ENCODE data around the gene COPS4.
A peak's percentile ranks its signal among the peaks of the same experiment; 100 is the strongest.
"Not testable (repeated sequence)": the region's sequence is repeated elsewhere in the genome, so short reads cannot be mapped to it uniquely, and the experiment has no call there.

The COPS4 gene

DNA sequence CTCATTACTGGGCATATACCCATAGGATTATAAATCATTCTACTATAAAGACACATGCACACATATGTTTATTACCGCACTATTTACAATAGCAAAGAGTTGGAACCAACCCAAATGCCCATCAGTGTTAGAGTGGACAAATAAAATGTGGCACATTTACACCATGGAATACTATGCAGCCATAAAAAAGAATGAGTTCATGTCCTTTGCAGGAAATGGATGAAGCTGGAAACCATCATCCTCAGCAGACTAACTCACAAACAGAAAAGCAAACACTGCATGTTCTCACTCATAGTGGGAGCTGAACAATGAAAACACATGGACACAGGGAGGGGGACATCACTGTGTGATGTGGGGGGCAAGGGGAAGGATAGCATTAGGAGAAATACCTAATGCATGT is 11.4 kb upstream of the COPS4 start:
- DNase-seq (ENCODE audit: low read depth in 2 of 2), result not testable (repeated sequence)

GRCh38 chr4:83024233-83024632 is 10.8 kb upstream of the COPS4 start:
- DNase-seq (ENCODE audit: low read depth in 2 of 2), result no peak

DNA sequence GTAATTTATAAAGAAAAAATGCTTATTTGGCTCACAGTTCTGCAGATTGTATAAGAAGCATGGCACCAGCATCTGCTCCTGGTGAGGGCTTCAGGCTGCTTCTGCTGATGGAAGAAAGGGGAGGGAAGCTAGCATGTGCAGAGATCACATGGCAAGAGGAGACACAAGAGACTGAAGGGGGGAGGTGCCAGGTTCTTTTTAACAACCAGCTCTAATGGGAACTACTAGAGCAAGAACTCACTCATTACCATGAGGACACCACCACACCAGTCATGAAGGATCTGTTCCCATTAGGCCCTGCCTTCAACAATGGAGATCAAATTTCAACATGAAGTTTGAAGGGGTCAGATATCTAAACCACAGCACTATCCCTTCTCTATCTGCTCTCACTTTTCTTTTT is 9.4 kb upstream of the COPS4 start:
- no peak for DNase-seq (ENCODE audit: low read depth in 2 of 2)

DNA sequence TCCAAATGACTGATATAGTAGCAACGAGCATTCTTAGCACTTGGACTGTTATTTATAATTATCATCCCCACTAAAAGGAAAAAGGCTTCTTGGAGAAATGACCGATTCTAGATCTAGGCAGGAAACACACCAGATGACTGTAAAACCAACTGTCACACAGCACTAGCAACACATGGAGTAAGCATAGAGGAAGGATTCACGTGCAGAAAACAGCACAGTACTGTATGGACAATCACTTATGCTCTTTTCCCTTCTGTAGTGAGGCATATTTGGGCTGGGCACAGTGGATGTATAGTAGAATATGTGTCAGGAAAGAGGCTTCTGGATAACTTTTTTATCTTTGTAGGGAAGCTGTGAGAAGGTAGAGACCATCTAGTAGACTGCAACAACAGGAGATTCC is 6.0 kb upstream of the COPS4 start:
- DNase-seq (ENCODE audit: low read depth in 2 of 2), result no peak

- no peak for DNase-seq (ENCODE audit: low read depth in 2 of 2)
Observed at GRCh38 chr4:83029688-83030087, 5.3 kb upstream of the COPS4 start.

GRCh38 chr4:83036991-83037665 is 2.1 kb downstream of the COPS4 start:
- DNase-seq (ENCODE audit: low read depth in 2 of 2), result no peak

GRCh38 chr4:83040269-83040668 is 5.3 kb downstream of the COPS4 start:
- DNase-seq (ENCODE audit: low read depth in 2 of 2), result no peak

GRCh38 chr4:83043157-83043556 is 8.2 kb downstream of the COPS4 start:
- not testable (repeated sequence) for DNase-seq (ENCODE audit: low read depth in 2 of 2)

GRCh38 chr4:83043801-83044407 is 8.9 kb downstream of the COPS4 start:
- no peak for DNase-seq (ENCODE audit: low read depth in 2 of 2)

DNA sequence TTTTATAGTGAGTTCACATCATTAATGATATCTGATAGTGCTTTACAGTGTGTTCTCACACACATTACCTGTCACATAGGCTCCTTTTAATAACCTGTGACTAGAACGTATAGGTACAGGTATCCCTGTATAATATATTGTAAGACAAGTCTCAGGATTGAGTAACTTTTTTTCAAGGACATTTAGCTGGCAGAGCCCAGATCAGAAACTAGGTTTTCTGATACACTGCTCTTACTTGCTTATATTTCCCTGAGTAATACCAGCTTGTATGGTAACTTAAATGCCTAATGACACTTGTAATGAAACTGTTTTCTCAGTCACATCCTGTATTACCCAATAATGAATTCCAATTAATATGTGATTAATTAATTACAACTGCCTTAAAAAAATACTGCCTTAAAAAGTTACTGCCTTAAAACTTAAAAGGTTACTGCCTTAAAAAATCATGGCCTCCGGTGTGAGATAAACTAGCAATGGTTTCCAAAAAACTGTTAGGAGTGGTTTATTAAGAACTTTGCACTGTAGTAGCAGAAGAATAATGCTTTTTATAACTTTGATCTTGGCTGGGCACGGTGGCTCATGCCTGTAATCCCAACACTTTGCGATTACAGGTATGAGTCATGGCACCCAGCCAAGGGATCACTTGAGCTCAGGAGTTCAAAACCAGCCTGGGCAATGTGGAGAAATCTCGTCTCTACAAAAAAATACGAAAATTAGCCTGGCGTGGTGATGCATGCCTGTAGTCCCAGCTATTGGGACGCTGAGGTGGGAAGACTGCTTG is 11.9 kb downstream of the COPS4 start:
- no peak for DNase-seq (ENCODE audit: low read depth in 2 of 2)

GRCh38 chr4:83048781-83049180 is 13.8 kb downstream of the COPS4 start:
- not testable (repeated sequence) for DNase-seq (ENCODE audit: low read depth in 2 of 2)

DNA sequence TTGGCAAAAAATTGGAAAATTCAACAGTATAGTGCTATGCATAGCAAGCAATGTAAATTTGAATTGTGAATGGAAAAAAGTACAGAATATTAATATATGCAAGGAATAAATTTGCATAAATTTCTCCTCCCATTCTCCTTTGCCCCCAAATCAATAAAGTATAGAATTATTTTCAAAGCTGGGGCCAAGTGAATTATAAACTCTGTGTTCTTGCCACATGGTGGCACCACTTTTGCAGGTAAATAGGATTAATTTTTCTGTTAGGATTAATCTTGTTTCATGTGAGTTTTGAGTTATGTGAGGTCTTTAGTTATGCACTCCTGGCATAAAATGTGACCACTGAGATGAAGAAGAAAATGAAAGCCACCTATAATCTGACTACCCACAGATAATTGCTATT is 19.9 kb downstream of the COPS4 start:
- no peak for DNase-seq (ENCODE audit: low read depth in 2 of 2)

DNA sequence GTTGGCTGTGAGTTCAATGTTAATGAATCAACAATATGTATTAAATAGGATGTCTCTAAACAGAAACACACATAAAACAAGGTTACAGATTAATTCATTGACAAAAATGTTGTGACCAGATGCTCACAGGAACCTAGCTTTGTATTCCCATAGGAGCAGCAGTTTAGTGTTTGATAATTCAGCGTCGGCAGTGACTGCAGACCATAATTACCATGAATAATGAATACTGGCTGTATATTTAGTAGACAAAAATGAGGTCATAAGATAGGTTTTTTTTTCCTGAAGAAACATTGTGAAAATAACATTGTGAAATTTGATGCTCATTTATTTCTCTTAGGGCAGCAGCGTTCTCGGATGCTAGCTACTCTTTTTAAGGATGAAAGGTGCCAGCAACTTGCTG is 27.8 kb downstream of the COPS4 start:
- DNase-seq (ENCODE audit: low read depth in 2 of 2), result no peak

GRCh38 chr4:83065266-83065665 is 30.3 kb downstream of the COPS4 start:
- DNase-seq (ENCODE audit: low read depth in 2 of 2), result no peak

DNA sequence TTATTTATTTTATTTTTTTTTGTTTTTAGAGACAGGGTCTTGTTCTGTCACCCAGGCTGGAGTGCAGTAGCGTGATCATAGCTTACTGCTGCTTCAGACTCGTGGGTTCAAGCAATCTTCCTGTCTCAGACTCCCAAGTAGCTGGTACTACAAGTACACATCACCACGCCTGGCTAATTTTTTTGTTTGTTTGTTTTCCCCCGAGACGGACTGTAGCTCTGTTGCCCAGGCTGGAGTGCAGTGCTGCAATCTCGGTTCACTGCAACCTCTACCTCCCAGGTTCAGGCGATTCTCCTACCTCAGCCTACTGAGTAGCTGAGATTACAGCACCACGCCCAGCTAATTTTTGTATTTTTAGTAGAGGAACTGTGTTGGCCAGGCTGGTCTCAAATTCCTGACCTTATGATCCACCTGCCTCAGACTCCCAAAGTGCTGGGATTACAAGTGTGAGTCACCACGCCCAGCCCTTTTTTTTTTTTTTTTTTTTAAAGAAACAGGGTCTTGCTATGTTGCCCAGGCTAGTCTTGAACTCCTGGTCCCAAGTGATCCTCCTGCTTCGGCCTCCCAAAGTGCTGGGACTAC is 32.2 kb downstream of the COPS4 start:
- no peak for DNase-seq (ENCODE audit: low read depth in 2 of 2)

- no peak for DNase-seq (ENCODE audit: low read depth in 2 of 2)
Observed at GRCh38 chr4:83071116-83071515, 36.1 kb downstream of the COPS4 start.

DNA sequence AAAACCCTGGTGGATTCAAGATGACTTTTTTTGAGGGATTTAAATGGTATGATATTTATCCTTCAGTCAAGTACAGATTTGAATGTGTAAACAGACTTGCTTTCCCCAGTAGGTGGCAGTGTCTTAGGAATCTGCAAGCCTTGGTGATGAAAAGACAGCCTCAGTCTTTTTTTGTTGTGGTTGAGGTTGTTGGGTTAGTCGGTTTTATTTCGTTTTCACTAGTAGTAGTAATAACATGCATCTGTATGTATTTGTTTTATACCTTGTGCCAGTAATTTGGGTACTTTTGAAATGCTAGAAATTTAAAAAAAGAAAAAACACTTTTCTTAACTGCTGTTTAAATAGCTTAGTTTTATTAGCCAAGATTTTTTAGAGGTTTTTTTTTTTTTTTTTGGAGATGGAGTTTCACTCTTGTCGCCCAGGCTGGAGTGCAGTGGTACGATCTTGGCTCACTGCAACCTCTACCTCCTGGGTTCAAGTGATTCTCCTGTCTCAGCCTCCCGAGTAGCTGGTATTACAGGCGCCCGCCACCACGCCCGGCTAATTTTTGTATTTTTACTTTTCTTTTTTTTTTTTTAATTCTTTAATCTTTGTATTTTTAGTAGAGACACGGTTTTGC is 39.2 kb downstream of the COPS4 start:
- peak; percentile 20 to 36 for DNase-seq (ENCODE audit: low read depth in 2 of 2)

- DNase-seq (ENCODE audit: low read depth in 2 of 2), result not testable (repeated sequence)
Observed at GRCh38 chr4:83074783-83075182, 39.8 kb downstream of the COPS4 start.

GRCh38 chr4:83075311-83076095 is 40.5 kb downstream of the COPS4 start:
- no peak for DNase-seq (ENCODE audit: low read depth in 2 of 2)

DNA sequence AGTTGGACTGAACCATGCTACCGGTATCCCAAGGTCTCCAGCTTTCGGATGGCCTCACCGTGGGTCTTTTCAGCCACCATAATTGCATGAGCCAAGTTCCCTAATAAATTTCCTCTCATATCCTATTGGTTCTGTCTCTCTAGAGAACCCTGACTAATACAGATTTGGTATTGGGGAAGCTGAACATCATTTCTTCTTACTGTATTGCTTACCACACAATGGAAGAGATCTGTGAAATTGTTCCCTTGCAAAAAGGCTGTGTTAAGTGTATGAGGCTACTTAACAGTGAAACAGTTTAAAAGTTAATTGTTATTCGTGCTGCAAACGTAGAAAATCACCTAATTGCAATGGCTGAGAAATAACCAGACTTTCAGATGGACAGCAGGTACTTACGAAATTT is 45.6 kb downstream of the COPS4 start:
- DNase-seq (ENCODE audit: low read depth in 2 of 2), result no peak

DNA sequence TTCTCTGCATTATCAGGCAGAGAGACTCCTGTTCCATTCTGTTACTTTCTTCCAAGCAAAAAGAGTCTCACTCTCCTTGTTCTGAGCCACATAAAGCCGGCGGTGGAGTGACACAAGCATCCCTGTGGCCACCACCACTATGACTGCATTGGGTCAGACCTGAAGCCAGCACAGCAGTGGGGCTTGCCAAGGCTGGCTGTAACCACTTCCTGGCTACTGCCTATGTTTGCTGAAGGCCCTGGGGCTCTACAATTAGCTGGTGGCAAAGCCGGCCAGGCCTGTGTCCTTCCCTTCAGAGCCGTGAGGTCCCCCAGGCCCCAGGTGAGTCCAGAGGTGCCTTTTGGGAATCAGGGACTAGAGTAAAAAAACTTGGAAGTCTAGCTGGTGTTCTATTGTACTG is 47.8 kb downstream of the COPS4 start:
- no peak for DNase-seq (ENCODE audit: low read depth in 2 of 2)

All from activated CD8-positive, alpha-beta memory T cell treated with anti-CD3 and anti-CD28 coated beads for 4 hours (primary cell).